ENCODE measurements around the gene DDX50.
"Not testable (repeated sequence)": the region's sequence is repeated elsewhere in the genome, so short reads cannot be mapped to it uniquely, and the experiment has no call there.

DDX50 gene

GRCh38 chr10:68975936-68976473 lies 74.9 kb downstream of the DDX50 start:
- H2BK12ac ChIP-seq (ENCODE audit: low read length); H3K14ac ChIP-seq (ENCODE audit: low read length); H3K27ac ChIP-seq (replicated peaks; ENCODE audit: low read length); H3K27me3 ChIP-seq (ENCODE audit: control insufficient read depth in 3 of 3, insufficient read depth in 3 of 3, low read depth in 1 of 3, low read length in 3 of 3); H3K23ac ChIP-seq (ENCODE audit: low read depth, low read length, poor library complexity); H3K4me3 ChIP-seq (ENCODE audit: low read length in 2 of 2); DNase-seq (ENCODE audit: low spot score); H2AFZ ChIP-seq (ENCODE audit: low read length); H4K8ac ChIP-seq (ENCODE audit: low read depth, low read length); H3K9ac ChIP-seq (ENCODE audit: low read depth, low read length, poor library complexity); H4K91ac ChIP-seq (ENCODE audit: low read depth, low read length, poor library complexity); H3K4me1 ChIP-seq (ENCODE audit: control insufficient read depth in 2 of 2, insufficient read depth in 1 of 2, low read depth in 1 of 2, low read length in 2 of 2); H2BK120ac ChIP-seq (ENCODE audit: low read depth, low read length); H3K18ac ChIP-seq (ENCODE audit: low read length); H3K79me1 ChIP-seq (ENCODE audit: low read depth, low read length); H2BK15ac ChIP-seq (ENCODE audit: low read length); H3K4me2 ChIP-seq (ENCODE audit: insufficient read depth, low read length, poor library complexity, severe bottlenecking); H2AK5ac ChIP-seq (ENCODE audit: low read depth, low read length); H2BK5ac ChIP-seq (ENCODE audit: low read length); H3K9me3 ChIP-seq (replicated peaks in 1 of 2; ENCODE audit: control insufficient read depth in 2 of 2, insufficient read depth in 1 of 2, low read depth in 1 of 2, low read length in 2 of 2); H3K4ac ChIP-seq (ENCODE audit: low read length): not testable (repeated sequence)
- no CpG with 5 or more reads among the region's 5 CpGs for WGBS, 2 donors (ENCODE audit: extremely low coverage in 2 of 2, insufficient read length in 2 of 2, insufficient replicate concordance in 1 of 2)
- peaks cover 40 to 97% of the 10 kb centered on the region in 2 donors for H3K36me3 ChIP-seq (replicated peaks in 1 of 2; ENCODE audit: control insufficient read depth in 2 of 2, insufficient read depth in 2 of 2, low read length in 2 of 2)

- H3K36me3 ChIP-seq (replicated peaks in 1 of 2; ENCODE audit: control insufficient read depth in 2 of 2, insufficient read depth in 2 of 2, low read length in 2 of 2) = peaks cover 21 to 97% of the 10 kb centered on the region in 2 donors
- not testable (repeated sequence) for H3K4me3 ChIP-seq (ENCODE audit: low read length in 2 of 2); H3K79me1 ChIP-seq (ENCODE audit: low read depth, low read length); H3K27ac ChIP-seq (replicated peaks; ENCODE audit: low read length); H2BK15ac ChIP-seq (ENCODE audit: low read length); H3K4me2 ChIP-seq (ENCODE audit: insufficient read depth, low read length, poor library complexity, severe bottlenecking); H2AFZ ChIP-seq (ENCODE audit: low read length); H3K23ac ChIP-seq (ENCODE audit: low read depth, low read length, poor library complexity); H4K8ac ChIP-seq (ENCODE audit: low read depth, low read length); H3K18ac ChIP-seq (ENCODE audit: low read length); H3K9me3 ChIP-seq (replicated peaks in 1 of 2; ENCODE audit: control insufficient read depth in 2 of 2, insufficient read depth in 1 of 2, low read depth in 1 of 2, low read length in 2 of 2); H3K9ac ChIP-seq (ENCODE audit: low read depth, low read length, poor library complexity); H3K27me3 ChIP-seq (ENCODE audit: control insufficient read depth in 3 of 3, insufficient read depth in 3 of 3, low read depth in 1 of 3, low read length in 3 of 3); DNase-seq (ENCODE audit: low spot score); H3K14ac ChIP-seq (ENCODE audit: low read length); H2BK5ac ChIP-seq (ENCODE audit: low read length); H3K4ac ChIP-seq (ENCODE audit: low read length); H2BK12ac ChIP-seq (ENCODE audit: low read length); H4K91ac ChIP-seq (ENCODE audit: low read depth, low read length, poor library complexity); H3K4me1 ChIP-seq (ENCODE audit: control insufficient read depth in 2 of 2, insufficient read depth in 1 of 2, low read depth in 1 of 2, low read length in 2 of 2); H2BK120ac ChIP-seq (ENCODE audit: low read depth, low read length); H2AK5ac ChIP-seq (ENCODE audit: low read depth, low read length)
- WGBS, 2 donors (ENCODE audit: extremely low coverage in 2 of 2, insufficient read length in 2 of 2, insufficient replicate concordance in 1 of 2) = no CpG with 5 or more reads among the region's 6 CpGs
These were observed 78.6 kb downstream of the DDX50 start for GRCh38 chr10:68979738-68980137.

DNA sequence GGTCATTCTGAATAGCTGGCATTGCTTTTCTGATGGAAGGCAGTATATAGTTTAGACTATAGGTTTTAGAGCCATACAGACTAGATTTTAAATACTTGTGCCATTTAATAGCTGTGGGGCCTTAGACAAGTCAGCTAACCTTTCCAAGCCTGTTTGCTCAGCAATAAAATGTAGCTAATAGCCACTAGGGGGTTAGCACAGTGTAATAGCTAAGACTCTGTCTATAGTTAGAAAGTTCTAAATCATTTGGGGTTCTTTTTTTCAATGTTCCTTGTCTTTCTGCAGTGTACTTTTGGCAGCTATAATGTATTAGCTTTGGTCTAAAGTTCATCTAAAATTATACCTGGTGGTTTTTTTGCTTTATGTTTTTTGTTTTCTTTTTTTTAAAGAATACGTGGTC lies 80.0 kb downstream of the DDX50 start:
- Histone ChIP-seq H2BK5ac (ENCODE audit: low read length) (no peak overlapping the region), H3K36me3 (replicated peaks in 1 of 2; ENCODE audit: control insufficient read depth in 2 of 2, insufficient read depth in 2 of 2, low read length in 2 of 2) (peaks cover 18 to 98% of the 10 kb centered on the region in 2 donors), H2AFZ (ENCODE audit: low read length) (no peak overlapping the region)

GRCh38 chr10:68982389-68982788 lies 81.3 kb downstream of the DDX50 start:
- H2BK120ac ChIP-seq (ENCODE audit: low read depth, low read length) = no peak overlapping the region
- no peak overlapping the region for H3K4me3 ChIP-seq (ENCODE audit: low read length in 2 of 2)
- no peak overlapping the region for H4K8ac ChIP-seq (ENCODE audit: low read depth, low read length)
- no peak overlapping the region for H3K4me2 ChIP-seq (ENCODE audit: insufficient read depth, low read length, poor library complexity, severe bottlenecking)
- no peak overlapping the region for H3K23ac ChIP-seq (ENCODE audit: low read depth, low read length, poor library complexity)
- no peak overlapping the region for H3K18ac ChIP-seq (ENCODE audit: low read length)
- no peak overlapping the region for H2BK12ac ChIP-seq (ENCODE audit: low read length)
- H3K9ac ChIP-seq (ENCODE audit: low read depth, low read length, poor library complexity) = no peak overlapping the region
- no peaks in the 10 kb centered on the region for H3K27me3 ChIP-seq (ENCODE audit: control insufficient read depth in 3 of 3, insufficient read depth in 3 of 3, low read depth in 1 of 3, low read length in 3 of 3)
- no peak overlapping the region for H3K4ac ChIP-seq (ENCODE audit: low read length)
- peaks cover 17 to 88% of the 10 kb centered on the region in 2 donors for H3K36me3 ChIP-seq (replicated peaks in 1 of 2; ENCODE audit: control insufficient read depth in 2 of 2, insufficient read depth in 2 of 2, low read length in 2 of 2)
- H2AFZ ChIP-seq (ENCODE audit: low read length) = no peak overlapping the region
- H2BK5ac ChIP-seq (ENCODE audit: low read length) = no peak overlapping the region
- no peak overlapping the region for H2BK15ac ChIP-seq (ENCODE audit: low read length)
- no peak overlapping the region for H3K27ac ChIP-seq (replicated peaks; ENCODE audit: low read length)
- DNase-seq (ENCODE audit: low spot score) = no peak
- no peak overlapping the region for H3K14ac ChIP-seq (ENCODE audit: low read length)
- no CpG with 5 or more reads among the region's 11 CpGs for WGBS, 2 donors (ENCODE audit: extremely low coverage in 2 of 2, insufficient read length in 2 of 2, insufficient replicate concordance in 1 of 2)
- H3K4me1 ChIP-seq (ENCODE audit: control insufficient read depth in 2 of 2, insufficient read depth in 1 of 2, low read depth in 1 of 2, low read length in 2 of 2) = no peaks in the 10 kb centered on the region
- no peak overlapping the region for H2AK5ac ChIP-seq (ENCODE audit: low read depth, low read length)
- H3K9me3 ChIP-seq (replicated peaks in 1 of 2; ENCODE audit: control insufficient read depth in 2 of 2, insufficient read depth in 1 of 2, low read depth in 1 of 2, low read length in 2 of 2) = no peaks in the 10 kb centered on the region
- H3K79me1 ChIP-seq (ENCODE audit: low read depth, low read length) = no peaks in the 10 kb centered on the region
- H4K91ac ChIP-seq (ENCODE audit: low read depth, low read length, poor library complexity) = no peak overlapping the region

More for the DNA sequence above, 80.0 kb downstream of the DDX50 start:
- H3K27ac ChIP-seq (replicated peaks; ENCODE audit: low read length) = no peak overlapping the region
- no peak overlapping the region for H2BK120ac ChIP-seq (ENCODE audit: low read depth, low read length)
- H3K4me2 ChIP-seq (ENCODE audit: insufficient read depth, low read length, poor library complexity, severe bottlenecking) = no peak overlapping the region
- no peak overlapping the region for H4K91ac ChIP-seq (ENCODE audit: low read depth, low read length, poor library complexity)
- no peak overlapping the region for H3K9ac ChIP-seq (ENCODE audit: low read depth, low read length, poor library complexity)
- no peak overlapping the region for H3K18ac ChIP-seq (ENCODE audit: low read length)
- H2AK5ac ChIP-seq (ENCODE audit: low read depth, low read length) = no peak overlapping the region
- no peak for DNase-seq (ENCODE audit: low spot score)
- no peak overlapping the region for H3K14ac ChIP-seq (ENCODE audit: low read length)
- H2BK15ac ChIP-seq (ENCODE audit: low read length) = no peak overlapping the region
- H3K27me3 ChIP-seq (ENCODE audit: control insufficient read depth in 3 of 3, insufficient read depth in 3 of 3, low read depth in 1 of 3, low read length in 3 of 3) = no peaks in the 10 kb centered on the region
- H3K9me3 ChIP-seq (replicated peaks in 1 of 2; ENCODE audit: control insufficient read depth in 2 of 2, insufficient read depth in 1 of 2, low read depth in 1 of 2, low read length in 2 of 2) = no peaks in the 10 kb centered on the region
- H3K4ac ChIP-seq (ENCODE audit: low read length) = no peak overlapping the region
- no peaks in the 10 kb centered on the region for H3K79me1 ChIP-seq (ENCODE audit: low read depth, low read length)
- H3K23ac ChIP-seq (ENCODE audit: low read depth, low read length, poor library complexity) = no peak overlapping the region
- no peak overlapping the region for H2BK12ac ChIP-seq (ENCODE audit: low read length)
- no CpG with 5 or more reads among the region's 1 CpG for WGBS, 2 donors (ENCODE audit: extremely low coverage in 2 of 2, insufficient read length in 2 of 2, insufficient replicate concordance in 1 of 2)
- H3K4me1 ChIP-seq (ENCODE audit: control insufficient read depth in 2 of 2, insufficient read depth in 1 of 2, low read depth in 1 of 2, low read length in 2 of 2) = no peaks in the 10 kb centered on the region
- H3K4me3 ChIP-seq (ENCODE audit: low read length in 2 of 2) = no peak overlapping the region
- H4K8ac ChIP-seq (ENCODE audit: low read depth, low read length) = no peak overlapping the region

All from neuronal stem cell (in vitro differentiated cells).